ENCODE measurements around the gene NRF1. TPM values are rescaled to one million over a fixed set of nuclear protein-coding genes. Genes with fewer than 3 reads are reported as not detected.
"Not testable (repeated sequence)": the region's sequence is repeated elsewhere in the genome, so short reads cannot be mapped to it uniquely, and the experiment has no call there.

NRF1 gene
- total RNA-seq, 1 experiment from 2014 or later, result 23.2 TPM

GRCh38 chr7:129792721-129793120 lies 181.2 kb downstream of the NRF1 start:
- Histone ChIP-seq H2AFZ (no peak overlapping the region), H3K27me3 (ENCODE audit: insufficient read depth, low read depth) (no peaks in the 10 kb centered on the region), H3K4me2 (no peak overlapping the region), H3K27ac (no peak overlapping the region), H3K36me3 (ENCODE audit: low read depth) (no peaks in the 10 kb centered on the region), H3K4me3 (no peak overlapping the region), H4K20me1 (ENCODE audit: insufficient read depth) (no peaks in the 10 kb centered on the region), H3K9me2 (ENCODE audit: insufficient read depth) (no peaks in the 10 kb centered on the region), H3K9me3 (ENCODE audit: insufficient read depth, low read depth) (no peaks in the 10 kb centered on the region), H3F3A (ENCODE audit: insufficient read depth, low read depth) (no peaks in the 10 kb centered on the region; the same call in 1 of the 2 replicates), H3K79me2 (ENCODE audit: low read depth) (no peaks in the 10 kb centered on the region), H3K4me1 (replicated peaks; ENCODE audit: insufficient read depth) (no peaks in the 10 kb centered on the region)
- no TSS peak for BruUV-seq (replicated peaks)
- TF ChIP-seq CTCF (conservative IDR thresholded peaks at IDR 0.05), result no peak
- TF ChIP-seq EZH2 (IDR thresholded peaks at IDR 0.05; ENCODE audit: low read depth), result no peak
- no peak for DNase-seq
- CTCF ChIA-PET, result no interaction called here
- POLR2A ChIA-PET (ENCODE audit: unreplicated experiment), result interaction anchor here (0.7 kb wide), 1 partner anchor 34 kb away, joined by 17 read pairs; no protein-coding TSS in a partner anchor
- intact Hi-C loops (cut with micrococcal nuclease; ENCODE audit: unreplicated experiment), result no loop called here

- Histone ChIP-seq H3K9me3 (ENCODE audit: insufficient read depth, low read depth) (no peaks in the 10 kb centered on the region), H3K27ac (no peak overlapping the region), H3K4me1 (replicated peaks; ENCODE audit: insufficient read depth) (no peaks in the 10 kb centered on the region), H3F3A (ENCODE audit: insufficient read depth, low read depth) (no peaks in the 10 kb centered on the region; the same call in 1 of the 2 replicates), H3K36me3 (ENCODE audit: low read depth) (no peaks in the 10 kb centered on the region), H2AFZ (no peak overlapping the region), H3K27me3 (ENCODE audit: insufficient read depth, low read depth) (no peaks in the 10 kb centered on the region), H4K20me1 (ENCODE audit: insufficient read depth) (no peaks in the 10 kb centered on the region), H3K4me2 (no peak overlapping the region), H3K9me2 (ENCODE audit: insufficient read depth) (no peaks in the 10 kb centered on the region), H3K79me2 (ENCODE audit: low read depth) (no peaks in the 10 kb centered on the region), H3K4me3 (no peak overlapping the region)
- intact Hi-C loops (cut with micrococcal nuclease; ENCODE audit: unreplicated experiment), result no loop called here
- no peak for DNase-seq
- no peak for TF ChIP-seq EZH2 (IDR thresholded peaks at IDR 0.05; ENCODE audit: low read depth)
- TF ChIP-seq CTCF (conservative IDR thresholded peaks at IDR 0.05), result no peak
- ChIA-PET POLR2A (ENCODE audit: unreplicated experiment) (interaction anchor here (0.7 kb wide), 1 partner anchor 35 kb away, joined by 17 read pairs; no protein-coding TSS in a partner anchor), CTCF (no interaction called here)
- BruUV-seq (replicated peaks), result no TSS peak
Measured at GRCh38 chr7:129793506-129794310, 182.2 kb downstream of the NRF1 start.

- H3K4me2 ChIP-seq, CTCF ChIA-PET: not testable (repeated sequence)
Measured at GRCh38 chr7:129794461-129794860, 182.9 kb downstream of the NRF1 start.

More at GRCh38 chr7:129794461-129794860, 182.9 kb downstream of the NRF1 start:
- H3K9me2 ChIP-seq (ENCODE audit: insufficient read depth); intact Hi-C loops (cut with micrococcal nuclease; ENCODE audit: unreplicated experiment); POLR2A ChIA-PET (ENCODE audit: unreplicated experiment); H3K27me3 ChIP-seq (ENCODE audit: insufficient read depth, low read depth); DNase-seq; H3K4me3 ChIP-seq; H4K20me1 ChIP-seq (ENCODE audit: insufficient read depth); H3K36me3 ChIP-seq (ENCODE audit: low read depth); BruUV-seq (replicated peaks); H3K27ac ChIP-seq; H3K79me2 ChIP-seq (ENCODE audit: low read depth); H3F3A ChIP-seq (ENCODE audit: insufficient read depth, low read depth); H2AFZ ChIP-seq; H3K9me3 ChIP-seq (ENCODE audit: insufficient read depth, low read depth); H3K4me1 ChIP-seq (replicated peaks; ENCODE audit: insufficient read depth): not testable (repeated sequence)

Measured in PC-9 (cell line).